Measurements from ENCODE around the gene MRPL3. TPM values are rescaled to one million over a fixed set of nuclear protein-coding genes. Genes with fewer than 3 reads are reported as not detected.

The MRPL3 gene
- total RNA-seq, 1 experiment from 2014 or later, result 233 TPM

GRCh38 chr3:131505421-131505820 lies 2.6 kb upstream of the MRPL3 start:
- CTCF ChIA-PET, result no interaction called here
- no peaks in the 10 kb centered on the region for H3F3A ChIP-seq (ENCODE audit: low read length, unreplicated experiment)
- H3K9ac ChIP-seq (ENCODE audit: low read length), result no peak overlapping the region
- BruUV-seq (replicated peaks), result no TSS peak
- no peak overlapping the region for H3K27ac ChIP-seq (ENCODE audit: low read length)
- no peak for DNase-seq
- no peak overlapping the region for H2AFZ ChIP-seq (ENCODE audit: low read length)
- H3K4me2 ChIP-seq (ENCODE audit: low read length), result no peak overlapping the region
- peaks cover 4% of the 10 kb centered on the region; the same call in 1 of the 2 replicates for H3K36me3 ChIP-seq (ENCODE audit: low read depth, low read length)
- no peak overlapping the region for H3K4me3 ChIP-seq (ENCODE audit: low read length)
- no peak for TF ChIP-seq CTCF (conservative IDR thresholded peaks at IDR 0.05; ENCODE audit: low read depth, low read length)
- TF ChIP-seq EZH2 (IDR thresholded peaks at IDR 0.05; ENCODE audit: low read length, unreplicated experiment), result no peak
- TF ChIP-seq EZH2phosphoT487 (IDR thresholded peaks at IDR 0.05; ENCODE audit: borderline replicate concordance, low read length), result no peak
- peaks cover 7% of the 10 kb centered on the region; the same call in 1 of the 2 replicates for H4K20me1 ChIP-seq (ENCODE audit: low read length)
- POLR2A ChIA-PET (ENCODE audit: unreplicated experiment), result no interaction called here
- intact Hi-C loops (cut with micrococcal nuclease), result no loop called here
- no peaks in the 10 kb centered on the region for H3K27me3 ChIP-seq (ENCODE audit: low read length)
- no peak for ATAC-seq
- H3K9me3 ChIP-seq (ENCODE audit: low read length), result no peaks in the 10 kb centered on the region
- no peaks in the 10 kb centered on the region for H3K9me2 ChIP-seq (replicated peaks; ENCODE audit: low read length)
- H3K4me1 ChIP-seq (ENCODE audit: insufficient read depth, low read length), result peaks cover 15% of the 10 kb centered on the region
- H3K79me2 ChIP-seq (ENCODE audit: low read length), result peaks cover 31% of the 10 kb centered on the region

DNA sequence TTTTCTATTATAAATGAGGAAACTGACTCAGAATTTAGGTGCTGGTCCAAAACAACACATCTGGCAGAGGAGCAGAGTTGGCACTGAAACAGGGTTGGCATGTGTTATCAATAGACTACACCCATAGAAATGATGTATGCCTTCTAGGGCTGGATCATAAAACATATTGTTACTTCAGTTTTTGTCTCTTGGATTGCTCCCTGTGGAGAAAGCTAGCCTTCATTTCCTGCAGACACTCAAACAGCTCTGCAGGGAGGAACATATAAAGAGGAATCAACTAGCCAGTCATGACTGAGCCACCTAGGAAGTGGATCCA lies 507 bp upstream of the MRPL3 start:
- no peak overlapping the region for H3K27ac ChIP-seq (ENCODE audit: low read length)
- ATAC-seq, result peak; percentile 10
- peaks cover 15% of the 10 kb centered on the region for H3K4me1 ChIP-seq (ENCODE audit: insufficient read depth, low read length)
- no peaks in the 10 kb centered on the region for H3K9me2 ChIP-seq (replicated peaks; ENCODE audit: low read length)
- H3K9ac ChIP-seq (ENCODE audit: low read length), result peak overlapping the region; percentile 100
- peak overlapping the region; percentile 84 for H3K4me2 ChIP-seq (ENCODE audit: low read length)
- intact Hi-C loops (cut with micrococcal nuclease), result no loop called here
- peaks cover 48% of the 10 kb centered on the region for H3K79me2 ChIP-seq (ENCODE audit: low read length)
- ChIA-PET CTCF (no interaction called here), POLR2A (ENCODE audit: unreplicated experiment) (no interaction called here)
- no peak for DNase-seq
- peak overlapping the region; percentile 95 for H3K4me3 ChIP-seq (ENCODE audit: low read length)
- peak overlapping the region; percentile 91 for H2AFZ ChIP-seq (ENCODE audit: low read length)
- no peaks in the 10 kb centered on the region for H3F3A ChIP-seq (ENCODE audit: low read length, unreplicated experiment)
- BruUV-seq (replicated peaks), result TSS peak; percentile 91
- peaks cover 20% of the 10 kb centered on the region for H3K36me3 ChIP-seq (ENCODE audit: low read depth, low read length)
- peaks cover 9% of the 10 kb centered on the region; the same call in 1 of the 2 replicates for H4K20me1 ChIP-seq (ENCODE audit: low read length)
- no peak for TF ChIP-seq EZH2 (IDR thresholded peaks at IDR 0.05; ENCODE audit: low read length, unreplicated experiment)
- TF ChIP-seq EZH2phosphoT487 (IDR thresholded peaks at IDR 0.05; ENCODE audit: borderline replicate concordance, low read length), result no peak
- TF ChIP-seq CTCF (conservative IDR thresholded peaks at IDR 0.05; ENCODE audit: low read depth, low read length), result no peak
- H3K27me3 ChIP-seq (ENCODE audit: low read length), result no peaks in the 10 kb centered on the region
- H3K9me3 ChIP-seq (ENCODE audit: low read length), result no peaks in the 10 kb centered on the region

DNA sequence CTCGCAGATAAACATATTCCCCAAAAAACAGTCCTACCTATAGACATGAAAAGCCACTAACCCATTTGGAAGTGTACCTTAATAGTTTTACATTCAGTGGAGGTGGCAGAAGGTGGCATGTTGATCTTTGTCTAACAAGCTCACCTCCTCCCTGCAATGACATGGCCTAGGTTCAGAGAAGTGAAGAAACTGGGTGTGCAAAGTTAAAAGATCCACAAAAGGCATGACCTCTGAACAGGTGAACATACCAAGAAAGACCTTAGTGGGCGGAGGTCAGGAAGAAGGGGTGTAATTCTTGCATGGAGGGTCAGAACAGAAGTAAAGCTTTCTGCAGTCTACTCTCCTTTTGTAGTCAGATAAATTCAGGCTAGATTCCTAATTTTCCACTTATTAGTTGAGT lies 822 bp downstream of the MRPL3 start:
- ATAC-seq (no peak), DNase-seq (peak; percentile 2)
- Histone ChIP-seq H3K4me3 (ENCODE audit: low read length) (peak overlapping the region; percentile 95), H3K4me1 (ENCODE audit: insufficient read depth, low read length) (peaks cover 15% of the 10 kb centered on the region), H3K9me2 (replicated peaks; ENCODE audit: low read length) (no peaks in the 10 kb centered on the region), H3K79me2 (ENCODE audit: low read length) (peaks cover 49% of the 10 kb centered on the region), H3K9ac (ENCODE audit: low read length) (peak overlapping the region; percentile 100), H3K27ac (ENCODE audit: low read length) (peak overlapping the region; percentile 71; the same call in 1 of the 2 replicates), H3F3A (ENCODE audit: low read length, unreplicated experiment) (no peaks in the 10 kb centered on the region), H3K9me3 (ENCODE audit: low read length) (no peaks in the 10 kb centered on the region), H2AFZ (ENCODE audit: low read length) (peak overlapping the region; percentile 91; the same call in 1 of the 2 replicates), H4K20me1 (ENCODE audit: low read length) (peaks cover 9% of the 10 kb centered on the region; the same call in 1 of the 2 replicates), H3K27me3 (ENCODE audit: low read length) (no peaks in the 10 kb centered on the region), H3K4me2 (ENCODE audit: low read length) (peak overlapping the region; percentile 84), H3K36me3 (ENCODE audit: low read depth, low read length) (peaks cover 32% of the 10 kb centered on the region)
- ChIA-PET POLR2A (ENCODE audit: unreplicated experiment) (interaction anchor here (0.5 kb wide), 1 partner anchor 152 kb away, joined by 5 read pairs; no protein-coding TSS in a partner anchor), CTCF (no interaction called here)
- intact Hi-C loops (cut with micrococcal nuclease), result no loop called here
- BruUV-seq (replicated peaks), result no TSS peak
- TF ChIP-seq CTCF (conservative IDR thresholded peaks at IDR 0.05; ENCODE audit: low read depth, low read length) (no peak), EZH2 (IDR thresholded peaks at IDR 0.05; ENCODE audit: low read length, unreplicated experiment) (no peak), EZH2phosphoT487 (IDR thresholded peaks at IDR 0.05; ENCODE audit: borderline replicate concordance, low read length) (no peak)
